GM12873 (cell line): Measurements from ENCODE around the gene LIPI.

ENCODE experiments used
- CTCF ChIP-seq: IDR thresholded peaks from 2 replicates; pipeline ENCODE4 v1.5.1; 2012; ENCODE audit warnings: low read depth, mild to moderate bottlenecking, moderate library complexity, low read length, control low read depth; ENCODE audit not compliant: insufficient read depth; ENCODE audit errors: missing control alignments

Gene LIPI

GRCh38 chr21:14080764-14081096 lies 130.0 kb downstream of the LIPI start:
- no peak for TF ChIP-seq CTCF

DNA sequence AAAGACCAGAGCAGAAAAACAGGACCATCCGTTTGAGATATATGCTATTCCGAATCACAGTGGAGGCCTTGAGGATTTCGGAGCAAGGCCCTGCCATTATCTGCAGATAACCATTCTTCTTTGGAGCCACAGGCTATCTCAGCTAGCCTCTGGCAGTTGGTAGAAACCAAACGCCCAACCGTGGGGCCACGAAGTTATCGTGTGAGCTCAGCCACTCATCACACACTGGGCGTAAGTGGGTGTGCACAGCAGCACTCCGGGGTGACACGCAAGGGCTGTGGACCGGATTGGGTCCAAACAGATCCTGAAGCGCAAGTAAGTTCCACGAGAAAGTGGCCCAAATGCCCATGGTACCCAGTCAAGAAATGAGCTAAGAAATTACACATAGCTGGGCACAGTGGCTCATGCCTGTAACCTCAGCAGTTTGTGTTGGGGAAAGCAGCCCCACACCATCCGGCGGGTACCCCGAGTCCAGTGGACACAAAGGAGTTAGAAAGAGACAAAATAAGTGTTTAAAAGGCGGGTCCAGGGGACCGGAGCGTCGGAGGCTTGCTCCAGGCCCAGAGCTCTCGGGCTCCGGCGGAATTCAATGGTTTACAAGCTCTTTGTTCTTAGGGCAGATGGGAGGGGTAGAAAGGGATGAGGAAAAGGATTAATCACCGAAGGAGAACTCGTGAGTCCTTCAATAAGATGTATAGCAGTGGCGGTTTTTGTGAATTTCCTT lies 130.6 kb downstream of the LIPI start:
- no peak for TF ChIP-seq CTCF

DNA sequence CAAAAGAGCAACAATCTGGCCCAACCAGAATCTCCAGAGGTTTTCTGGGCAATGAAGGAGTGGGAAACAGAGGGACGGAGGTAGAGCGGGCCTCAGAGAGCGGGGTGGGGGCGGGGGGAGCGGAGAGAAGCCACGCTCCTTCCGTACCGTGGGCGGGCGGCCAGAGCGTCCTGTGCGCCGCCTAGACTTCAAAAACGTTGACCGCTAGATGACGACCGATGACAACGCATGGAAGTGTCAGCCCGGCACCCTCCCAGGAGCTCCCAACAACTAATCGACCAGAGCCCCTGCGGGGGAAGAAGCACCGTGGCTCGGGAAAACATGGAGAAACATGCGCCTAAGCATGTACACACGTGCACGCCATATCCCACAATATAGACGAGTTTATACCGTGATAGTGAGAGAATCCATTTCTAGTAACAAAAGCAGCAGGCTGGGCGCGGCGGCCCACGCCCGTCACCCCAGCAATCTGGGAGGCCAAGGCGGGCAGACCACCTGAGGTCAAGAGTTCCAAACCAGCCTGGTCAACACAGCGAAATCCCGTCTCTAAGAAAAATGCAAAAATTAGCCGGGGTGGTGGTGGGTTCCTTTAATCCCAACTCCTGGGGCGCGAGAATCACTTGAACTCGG lies 131.9 kb downstream of the LIPI start:
- TF ChIP-seq CTCF: no peak

DNA sequence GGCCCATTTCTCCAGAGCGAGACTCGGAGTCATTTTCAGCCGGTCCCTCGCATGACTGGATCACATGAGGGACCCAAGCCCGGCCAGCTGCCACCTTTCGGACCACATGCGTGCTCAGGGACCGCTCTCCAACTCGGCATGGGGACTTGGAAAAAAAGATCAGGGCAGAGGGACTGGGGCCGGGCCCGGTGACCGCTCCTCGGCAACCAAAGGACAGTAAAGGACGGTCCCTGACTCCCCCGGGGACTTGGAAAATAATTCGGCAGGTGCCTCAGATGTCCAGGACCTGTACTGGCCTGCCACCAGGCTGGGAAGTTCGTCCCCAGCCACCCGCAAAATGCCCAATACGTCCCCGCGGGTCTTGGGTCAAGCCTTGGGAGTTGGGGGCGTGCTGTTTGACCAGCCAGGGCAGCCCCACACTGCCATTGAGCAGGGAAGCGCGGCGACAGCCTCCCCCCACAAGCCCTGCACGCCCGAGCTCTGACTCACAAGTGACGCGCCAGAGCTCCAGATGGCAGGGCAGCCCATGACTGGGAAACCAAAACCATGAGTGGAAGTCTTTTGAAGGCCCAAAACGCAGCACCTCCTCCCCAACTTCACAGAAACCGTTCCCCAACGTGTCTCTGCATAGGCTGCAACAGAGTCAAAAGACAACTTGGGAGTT lies 134.5 kb downstream of the LIPI start:
- TF ChIP-seq CTCF: no peak

- no peak for TF ChIP-seq CTCF
These were observed 135.2 kb downstream of the LIPI start for GRCh38 chr21:14075346-14076142.

DNA sequence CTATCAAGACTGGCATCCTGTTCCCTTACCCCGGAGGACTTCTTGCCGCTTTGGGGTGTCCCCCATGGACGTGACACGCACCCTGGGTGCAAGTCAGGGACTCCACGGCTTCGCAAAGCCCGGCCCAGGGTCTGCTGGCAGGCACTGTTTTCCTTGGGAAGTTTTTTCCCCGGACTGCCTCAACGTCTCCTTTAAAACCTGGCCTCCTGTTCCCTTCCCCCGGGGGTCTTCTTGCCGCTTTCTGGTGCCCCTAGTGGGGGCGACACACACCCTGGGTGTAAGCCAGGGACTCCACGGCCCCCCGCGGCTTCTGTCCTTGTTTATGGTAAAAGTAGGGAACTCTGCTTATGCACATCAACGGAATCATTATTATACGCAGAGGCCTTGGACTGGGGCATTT lies 136.6 kb downstream of the LIPI start:
- TF ChIP-seq CTCF: no peak

DNA sequence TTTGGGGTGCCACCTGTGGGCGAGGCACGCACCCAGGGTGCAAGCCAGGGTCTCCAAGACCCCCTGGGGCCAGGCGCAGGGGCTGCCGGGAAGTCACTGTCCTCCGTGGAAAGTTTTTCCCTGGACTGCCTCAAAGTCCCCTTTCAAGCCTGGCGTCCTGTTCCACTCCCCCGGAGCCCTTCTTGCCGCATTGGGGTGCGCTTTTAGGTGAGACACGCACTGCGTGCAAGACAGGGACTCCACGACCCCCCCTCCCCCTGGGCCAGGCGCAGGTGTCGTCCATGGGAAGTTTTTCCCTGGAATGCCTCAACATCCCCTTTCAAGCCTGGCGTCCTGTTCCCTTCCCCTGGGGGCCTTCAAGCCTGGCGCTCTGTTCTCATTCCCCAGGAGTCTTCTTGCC lies 137.1 kb downstream of the LIPI start:
- TF ChIP-seq CTCF: no peak
